GM18951 (cell line): ENCODE data around the gene PTK7.

Experiments used
- POLR2A ChIP-seq: IDR thresholded peaks from 4 replicates; pipeline ENCODE4 v1.6.1; 2011; ENCODE audit warnings: mild to moderate bottlenecking; ENCODE audit not compliant: insufficient read length, insufficient read depth; ENCODE audit errors: extremely low read depth
- in situ Hi-C: fragments of 300-500 bp; cut with MboI; formaldehyde crosslinking; loops from one replicate; pipeline ENCODE4 v1.12.0; 2022; ENCODE audit warnings: low sequenced_read_pairs, mixed read lengths, inconsistent platforms; ENCODE audit not compliant: unreplicated experiment

Gene PTK7

DNA sequence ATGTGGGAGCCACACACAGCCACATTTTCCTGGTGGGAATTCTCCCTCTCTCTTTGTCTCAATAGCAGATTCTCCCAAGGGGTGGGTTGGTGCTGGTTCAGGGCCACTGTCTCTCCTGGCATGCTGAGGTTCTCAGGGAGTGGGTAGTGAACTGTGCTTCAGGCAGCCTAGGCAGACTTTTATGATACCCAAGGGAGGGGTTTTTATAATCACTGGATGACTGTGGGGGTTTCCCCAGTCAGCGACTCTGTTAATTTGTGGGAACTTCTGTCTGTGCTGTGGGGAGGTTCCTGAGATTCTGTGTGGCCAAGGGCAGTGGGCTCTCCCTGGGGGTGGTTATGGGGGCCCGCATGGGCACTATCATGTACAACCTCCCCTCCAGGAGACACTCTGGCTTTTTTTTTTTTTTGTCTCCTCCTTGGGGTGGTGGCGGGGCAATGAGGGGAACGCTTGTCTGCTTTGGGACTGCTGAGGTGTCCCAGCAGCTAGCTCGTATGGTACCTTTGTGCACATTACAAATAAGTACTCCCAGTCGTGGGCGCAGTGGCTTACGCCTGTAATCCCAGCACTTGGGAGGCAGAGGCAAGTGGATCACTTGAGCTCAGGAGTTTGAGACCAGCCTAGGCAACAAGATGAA lies 10.0 kb downstream of the PTK7 start:
- in situ Hi-C loops, result no loop called here
- no peak for TF ChIP-seq POLR2A

GRCh38 chr6:43088654-43089056 lies 12.5 kb downstream of the PTK7 start:
- in situ Hi-C loops, result no loop called here
- TF ChIP-seq POLR2A, result no peak

DNA sequence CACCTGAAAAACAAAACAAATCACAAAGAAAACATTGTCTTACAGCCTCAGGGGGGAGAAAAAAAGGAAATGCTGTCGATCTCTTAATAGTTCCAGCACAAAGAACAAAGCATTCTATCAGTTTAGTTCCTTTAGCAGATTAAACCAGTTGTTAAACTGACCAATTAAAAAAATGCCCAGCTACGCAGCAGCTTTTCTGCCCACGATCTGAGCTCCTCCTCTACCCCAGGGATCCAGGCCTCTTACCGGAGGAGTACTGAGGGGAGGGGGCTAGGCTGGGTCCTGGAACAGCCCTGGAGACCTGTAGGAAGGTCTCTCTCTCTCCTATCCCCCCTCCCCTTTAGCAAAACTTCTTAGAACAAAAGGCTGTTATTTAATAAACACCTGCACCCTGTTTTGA lies 13.4 kb downstream of the PTK7 start:
- no peak for TF ChIP-seq POLR2A
- in situ Hi-C loops, result no loop called here

DNA sequence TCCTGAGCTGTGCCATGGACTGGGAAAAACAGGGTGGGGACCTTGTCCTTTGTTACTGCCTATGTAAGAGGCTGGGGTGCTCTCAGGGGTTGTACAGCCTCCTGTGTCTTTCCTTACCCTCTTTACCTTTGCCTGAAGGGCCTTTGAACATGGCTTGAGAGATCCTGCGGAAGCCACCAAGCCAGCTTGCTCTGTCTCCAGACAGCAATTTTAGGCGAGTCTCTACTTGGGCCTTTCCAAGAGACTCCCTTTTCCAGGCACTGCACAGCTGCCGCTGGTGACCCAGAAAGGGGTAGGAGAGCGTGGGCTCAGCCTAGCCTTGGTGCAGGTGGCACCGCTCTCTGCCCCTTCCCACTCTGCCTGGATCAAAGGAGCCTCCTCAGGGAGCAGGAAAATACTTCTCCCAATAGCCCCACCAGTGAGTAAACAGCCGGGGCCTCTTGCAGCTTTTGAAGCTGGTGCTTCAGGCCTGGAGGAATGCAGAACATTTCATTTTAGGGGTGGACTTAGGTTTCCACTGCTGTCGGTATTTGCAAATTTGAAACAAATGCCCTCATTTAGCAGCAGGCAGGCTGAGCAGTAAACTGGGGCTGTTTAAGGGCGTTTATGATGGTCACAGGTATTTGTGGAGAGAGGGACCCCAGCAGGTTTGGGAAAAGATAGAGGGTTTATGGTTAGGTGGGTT lies 13.9 kb downstream of the PTK7 start:
- in situ Hi-C loops, result no loop called here
- no peak for TF ChIP-seq POLR2A

DNA sequence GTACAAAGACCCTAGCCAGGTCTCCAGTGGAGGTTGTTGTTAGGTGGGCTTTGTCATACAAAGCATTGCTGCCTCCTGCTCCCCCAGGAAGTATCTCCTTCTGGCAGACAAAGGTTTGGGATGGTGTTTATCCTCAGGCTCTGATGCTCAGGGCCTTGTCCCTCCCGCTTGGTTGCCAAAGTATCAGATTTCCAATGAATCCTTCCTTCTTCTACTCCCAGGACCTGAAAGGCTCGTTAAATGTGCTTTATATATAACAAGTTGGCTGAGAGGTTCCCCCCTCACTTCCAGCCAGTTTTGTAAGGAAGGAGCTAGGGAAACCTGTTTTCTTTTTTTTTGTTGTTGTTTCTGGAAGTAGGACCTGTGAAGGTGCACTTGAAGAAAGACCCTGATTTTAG lies 14.4 kb downstream of the PTK7 start:
- no peak for TF ChIP-seq POLR2A
- in situ Hi-C loops, result no loop called here

- in situ Hi-C loops, result no loop called here
- TF ChIP-seq POLR2A, result no peak
These were observed 14.9 kb downstream of the PTK7 start for GRCh38 chr6:43091020-43091419.

- TF ChIP-seq POLR2A, result no peak
- in situ Hi-C loops, result no loop called here
These were observed 15.4 kb downstream of the PTK7 start for GRCh38 chr6:43091436-43091991.

DNA sequence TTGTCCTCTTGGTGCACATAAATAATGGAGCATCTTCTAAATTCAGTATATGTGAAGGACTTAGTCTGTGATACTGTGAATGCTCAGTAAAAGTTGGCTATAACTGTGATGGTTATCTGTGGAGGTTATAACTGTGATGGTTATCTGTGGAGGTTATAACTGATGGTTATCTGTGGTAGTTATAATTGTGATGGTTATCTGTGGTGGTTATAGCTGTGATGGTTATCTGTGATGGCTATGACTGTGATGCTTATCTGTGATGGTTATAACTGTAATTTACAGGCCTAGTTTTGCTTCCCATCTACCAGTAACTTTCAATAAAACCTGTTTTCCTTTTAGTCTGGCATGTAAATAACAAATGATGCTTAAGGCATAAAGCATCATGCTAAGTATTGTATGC lies 16.5 kb downstream of the PTK7 start:
- in situ Hi-C loops, result no loop called here
- no peak for TF ChIP-seq POLR2A

GRCh38 chr6:43093436-43094289 lies 17.5 kb downstream of the PTK7 start:
- in situ Hi-C loops, result no loop called here
- no peak for TF ChIP-seq POLR2A

DNA sequence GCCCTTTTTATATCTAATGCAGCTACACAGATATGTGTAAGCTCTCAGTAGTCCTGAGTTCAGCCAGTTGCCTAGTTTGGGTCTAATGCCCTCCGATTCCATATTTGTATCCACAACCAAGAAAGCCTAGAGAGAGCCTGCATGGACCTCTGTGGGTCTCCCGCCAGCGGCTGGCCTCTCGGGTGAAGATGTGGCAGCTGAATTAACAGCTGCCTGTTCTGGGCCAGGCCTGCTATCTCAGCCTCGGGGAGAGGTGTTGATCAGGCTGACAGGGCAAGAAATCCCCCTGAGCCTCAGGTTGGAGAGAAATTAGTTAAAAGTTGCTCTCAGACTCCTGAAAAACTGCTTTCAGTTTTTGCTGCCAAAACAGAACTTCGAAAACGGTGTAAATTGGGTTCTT lies 19.8 kb downstream of the PTK7 start:
- no peak for TF ChIP-seq POLR2A
- in situ Hi-C loops, result no loop called here

DNA sequence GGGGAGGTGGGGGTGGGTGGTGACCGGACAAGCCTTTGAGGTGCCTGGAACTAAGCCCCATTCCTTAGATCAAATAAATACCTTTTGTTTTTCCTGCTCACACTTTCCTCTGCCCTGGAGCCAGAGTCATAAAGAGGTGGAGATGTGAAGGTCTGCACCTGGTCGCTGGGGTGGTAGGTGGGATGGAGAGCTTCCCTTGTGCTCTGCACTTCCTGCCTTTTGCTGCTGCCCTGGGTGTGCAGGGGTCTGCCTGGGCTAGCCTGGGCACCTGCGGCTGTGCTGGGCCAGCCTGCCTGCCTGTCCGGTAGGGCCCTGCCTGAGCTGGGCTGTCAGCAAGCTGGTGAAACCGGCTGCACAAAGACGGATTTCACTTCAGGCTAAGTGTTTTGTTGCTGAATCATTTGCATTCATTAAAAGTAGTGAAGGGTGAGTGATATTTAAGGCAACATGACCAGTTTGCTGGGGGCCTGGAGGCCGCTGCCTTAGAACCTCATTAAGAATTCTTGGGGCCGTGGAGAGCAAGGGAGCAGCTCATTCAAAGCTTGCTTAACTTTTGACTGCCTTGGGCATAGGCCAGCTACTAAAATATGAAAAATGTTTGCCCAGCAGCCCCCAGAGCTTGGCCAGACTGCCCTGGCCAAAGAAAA lies 20.5 kb downstream of the PTK7 start:
- peak; percentile 30 for TF ChIP-seq POLR2A
- in situ Hi-C loops, result no loop called here

DNA sequence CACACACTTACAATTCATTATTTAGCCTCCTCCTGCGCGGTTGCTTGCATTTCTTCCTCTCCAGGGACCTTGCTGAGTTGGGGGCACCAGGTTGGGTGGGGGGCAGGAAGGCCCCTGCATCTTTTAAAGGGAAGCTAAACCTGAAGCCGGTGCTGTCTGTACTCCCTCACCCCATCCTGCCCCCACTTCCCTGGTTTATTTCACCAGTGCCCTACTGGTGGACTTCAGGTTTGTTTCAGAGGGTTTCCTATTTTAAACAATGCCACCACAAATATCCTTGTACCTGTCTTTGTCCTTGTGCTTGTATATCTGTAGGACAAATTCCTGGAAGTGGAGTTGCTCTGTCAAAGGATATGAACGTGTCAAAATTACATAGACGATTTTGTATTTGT lies 21.0 kb downstream of the PTK7 start:
- no peak for TF ChIP-seq POLR2A
- in situ Hi-C loops, result no loop called here

GRCh38 chr6:43097502-43097901 lies 21.4 kb downstream of the PTK7 start:
- no peak for TF ChIP-seq POLR2A
- in situ Hi-C loops, result no loop called here
